H1 (cell line): ENCODE results near the gene GABPB1. TPM values are rescaled to one million over a fixed set of nuclear protein-coding genes. Genes with fewer than 3 reads are reported as not detected.

Experiments used
- CTCF ChIA-PET: fragments of 300-600 bp; sonication (Branson Sonifier 250); formaldehyde crosslinking; loops from one replicate; lab custom pipeline; 2021; ENCODE audit not compliant: partially characterized antibody; lab: Charles Lee
- POLR2A ChIA-PET: fragments of 300-600 bp; sonication (Branson Sonifier 250); formaldehyde crosslinking; loops from one replicate; lab custom pipeline; 2021; ENCODE audit warnings: inconsistent platforms; ENCODE audit not compliant: partially characterized antibody; lab: Charles Lee
- DNase-seq, 2 experiments: peaks; one replicate each; pipeline versions ENCODE4 v3.0.0 to v3.0.0-alpha.2; 2010 to 2022; ENCODE audit warnings: low spot score in 2 of 2, low read depth in 1 of 2, mixed read lengths in 1 of 2
- FAIRE-seq: peaks from 2 replicates; lab custom pipeline; 2011; peaks lifted over from hg19 to GRCh38; lab: Jason Lieb, UNC
- H2AFZ ChIP-seq: 2 replicates; pipeline ENCODE4 v1.8.1; 2012; ENCODE audit warnings: low read length, inconsistent platforms
- H2AK5ac ChIP-seq: 2 replicates; pipeline ENCODE4 v1.6.1; 2013; ENCODE audit warnings: low read depth, low read length
- H2BK120ac ChIP-seq: replicated peaks from 2 replicates; pipeline ENCODE3; 2013; ENCODE audit warnings: low read depth, low read length, inconsistent platforms
- H2BK12ac ChIP-seq: 2 replicates; pipeline ENCODE4 v1.6.1; 2013; ENCODE audit warnings: low read depth, low read length
- H2BK15ac ChIP-seq: 2 replicates; pipeline ENCODE4 v1.6.1; 2013; ENCODE audit warnings: low read length
- H2BK20ac ChIP-seq: 2 replicates; pipeline ENCODE4 v1.6.1; 2013; ENCODE audit warnings: low read length
- H2BK5ac ChIP-seq: 2 replicates; pipeline ENCODE4 v1.6.1; 2013; ENCODE audit warnings: low read depth, low read length
- H3K14ac ChIP-seq: 2 replicates; pipeline ENCODE4 v1.6.1; 2013; ENCODE audit warnings: inconsistent platforms; ENCODE audit not compliant: insufficient read length
- H3K18ac ChIP-seq: 2 replicates; pipeline ENCODE4 v1.6.1; 2013; ENCODE audit warnings: low read length; ENCODE audit errors: extremely low read depth
- H3K23ac ChIP-seq: 2 replicates; pipeline ENCODE4 v1.6.1; 2013; ENCODE audit warnings: inconsistent platforms; ENCODE audit not compliant: insufficient read length
- H3K23me2 ChIP-seq: 2 replicates; pipeline ENCODE4 v1.6.1; 2013; ENCODE audit warnings: low read depth, low read length
- H3K27ac ChIP-seq: 2 replicates; pipeline ENCODE4 v1.6.1; 2011; ENCODE audit warnings: low read depth, low read length, inconsistent platforms
- H3K27me3 ChIP-seq, 4 experiments: replicated peaks in 1 of 4; 1 replicate in 1 of 4; 2 replicates in 3 of 4; pipeline versions ENCODE4 v1.6.1 to v1.8.1; 2011 to 2013; ENCODE audit warnings: low read length in 3 of 4, mild to moderate bottlenecking in 3 of 4, inconsistent platforms in 2 of 4, mixed read lengths in 2 of 4, moderate library complexity in 1 of 4; ENCODE audit not compliant: control insufficient read depth in 3 of 4, insufficient read depth in 3 of 4; ENCODE audit errors: extremely low read depth in 1 of 4
- H3K36me3 ChIP-seq, 4 experiments: 2 replicates each; pipeline versions ENCODE4 v1.6.1 to v1.8.1; 2011 to 2013; ENCODE audit warnings: mild to moderate bottlenecking in 4 of 4, low read length in 3 of 4, moderate library complexity in 2 of 4, control low read depth in 1 of 4, inconsistent platforms in 1 of 4; ENCODE audit not compliant: insufficient read depth in 4 of 4, control insufficient read depth in 2 of 4
- H3K4ac ChIP-seq: replicated peaks from 2 replicates; pipeline ENCODE3; 2013; ENCODE audit warnings: low read length, low read depth, mixed read lengths, inconsistent platforms; ENCODE audit not compliant: insufficient read length
- H3K4me1 ChIP-seq, 4 experiments: replicated peaks in 1 of 4; 1 replicate in 1 of 4; 2 replicates in 3 of 4; pipeline versions ENCODE4 v1.6.1 to v1.8.1; 2011 to 2013; ENCODE audit warnings: low read length in 3 of 4, inconsistent platforms in 2 of 4, mixed read lengths in 1 of 4; ENCODE audit not compliant: insufficient read depth in 4 of 4, control insufficient read depth in 3 of 4
- H3K4me2 ChIP-seq, 2 experiments: 2 replicates each; pipeline versions ENCODE4 v1.6.1 to v1.8.1; 2011 to 2013; ENCODE audit warnings: low read depth in 2 of 2, low read length in 2 of 2, control low read depth in 1 of 2, inconsistent platforms in 1 of 2, mild to moderate bottlenecking in 1 of 2; ENCODE audit not compliant: insufficient read depth in 1 of 2
- H3K4me3 ChIP-seq, 4 experiments: fragments of 200-600, 300-600 bp in 1 of 4; sonication (generic), shearing (Covaris generic), sonication (Bioruptor Twin) in 1 of 4; 2 replicates each; pipeline versions ENCODE4 v1.5.1 to v1.8.1; 2011 to 2016; ENCODE audit warnings: low read length in 4 of 4, low read depth in 3 of 4, control low read depth in 2 of 4, inconsistent platforms in 2 of 4, mild to moderate bottlenecking in 2 of 4, mixed read lengths in 1 of 4, moderate library complexity in 1 of 4; ENCODE audit not compliant: insufficient read depth in 2 of 4; ENCODE audit errors: extremely low read depth in 1 of 4
- H3K56ac ChIP-seq: replicated peaks from 2 replicates; pipeline ENCODE3; 2013; ENCODE audit warnings: low read depth, mild to moderate bottlenecking, mixed read lengths, low read length, inconsistent platforms; ENCODE audit not compliant: insufficient read length
- H3K79me1 ChIP-seq: 2 replicates; pipeline ENCODE4 v1.6.1; 2013; ENCODE audit warnings: low read depth, low read length, control low read depth
- H3K79me2 ChIP-seq, 2 experiments: 2 replicates each; pipeline versions ENCODE4 v1.6.1 to v1.8.1; 2012 to 2013; ENCODE audit warnings: low read length in 2 of 2, mild to moderate bottlenecking in 2 of 2, inconsistent platforms in 1 of 2; ENCODE audit not compliant: insufficient read depth in 2 of 2, control insufficient read depth in 1 of 2
- H3K9ac ChIP-seq, 4 experiments: replicated peaks in 1 of 4; 1 replicate in 1 of 4; 2 replicates in 3 of 4; pipeline versions ENCODE4 v1.6.1 to v1.8.1; 2011 to 2013; ENCODE audit warnings: low read depth in 3 of 4, low read length in 3 of 4, control low read depth in 2 of 4, mild to moderate bottlenecking in 2 of 4, moderate library complexity in 2 of 4, inconsistent platforms in 1 of 4; ENCODE audit errors: extremely low read depth in 1 of 4
- H3K9me3 ChIP-seq, 2 experiments: 2 replicates each; pipeline versions ENCODE4 v1.6.1 to v1.8.1; 2012 to 2013; ENCODE audit warnings: mild to moderate bottlenecking in 2 of 2, moderate library complexity in 2 of 2, control low read depth in 1 of 2, inconsistent platforms in 1 of 2, low read depth in 1 of 2, low read length in 1 of 2, mixed read lengths in 1 of 2; ENCODE audit not compliant: insufficient read depth in 2 of 2
- H4K20me1 ChIP-seq, 2 experiments: replicated peaks in 1 of 2; 2 replicates each; pipeline versions ENCODE3 to v1.8.1; 2011 to 2013; ENCODE audit warnings: inconsistent platforms in 2 of 2, low read length in 2 of 2, mild to moderate bottlenecking in 1 of 2; ENCODE audit not compliant: insufficient read depth in 2 of 2, control insufficient read depth in 1 of 2
- H4K5ac ChIP-seq: 2 replicates; pipeline ENCODE4 v1.6.1; 2013; ENCODE audit warnings: low read length, low read depth, mixed read lengths, inconsistent platforms; ENCODE audit not compliant: insufficient read length
- H4K8ac ChIP-seq: 2 replicates; pipeline ENCODE4 v1.8.0; 2013; ENCODE audit warnings: mild to moderate bottlenecking, moderate library complexity, low read length, inconsistent platforms; ENCODE audit not compliant: insufficient read depth; ENCODE audit errors: extremely low read depth
- H4K91ac ChIP-seq: replicated peaks from 2 replicates; pipeline ENCODE3; 2013; ENCODE audit warnings: low read length, mixed read lengths, inconsistent platforms; ENCODE audit not compliant: insufficient read length
- BCL11A ChIP-seq, 2 experiments: IDR thresholded peaks; one replicate each; pipeline ENCODE4 v1.6.1; 2011; ENCODE audit warnings: low read depth in 2 of 2, low read length in 2 of 2, mild to moderate bottlenecking in 2 of 2
- BRCA1 ChIP-seq: IDR thresholded peaks from 2 replicates; pipeline ENCODE4 v1.6.1; 2012; ENCODE audit warnings: low read depth, low read length, improper control_type of control experiment
- E2F6 ChIP-seq: IDR thresholded peaks from 2 replicates; pipeline ENCODE4 v1.6.1; 2012; ENCODE audit warnings: inconsistent platforms
- KDM4A ChIP-seq: IDR thresholded peaks from one replicate; pipeline ENCODE4 v1.7.1; 2012; ENCODE audit warnings: low read depth, mild to moderate bottlenecking, moderate library complexity, low read length, inconsistent platforms; ENCODE audit not compliant: severe bottlenecking
- NANOG ChIP-seq: IDR thresholded peaks from 2 replicates; pipeline ENCODE4 v1.6.1; 2011; ENCODE audit warnings: low read length, low read depth, mild to moderate bottlenecking, inconsistent platforms; ENCODE audit not compliant: insufficient read depth, poor library complexity, severe bottlenecking
- POLR2A ChIP-seq, 2 experiments: IDR thresholded peaks; 1 replicate in 1 of 2; 2 replicates in 1 of 2; pipeline ENCODE4 v1.6.1; 2011; ENCODE audit warnings: low read depth in 2 of 2, low read length in 2 of 2, mild to moderate bottlenecking in 2 of 2; ENCODE audit errors: control extremely low read depth in 1 of 2
- POU5F1 ChIP-seq: IDR thresholded peaks from 2 replicates; pipeline ENCODE4 v1.6.1; 2011; ENCODE audit warnings: low read depth, mild to moderate bottlenecking, low read length, moderate library complexity
- SP4 ChIP-seq: IDR thresholded peaks from 2 replicates; pipeline ENCODE4 v1.6.1; 2012; ENCODE audit warnings: low read length, inconsistent platforms
- TAF1 ChIP-seq: IDR thresholded peaks from 2 replicates; pipeline ENCODE4 v1.6.1; 2011; ENCODE audit warnings: mild to moderate bottlenecking, low read depth, low read length
- TBP ChIP-seq: IDR thresholded peaks from 2 replicates; pipeline ENCODE4 v1.6.1; 2011; ENCODE audit warnings: low read depth, low read length, improper control_type of control experiment
- TEAD4 ChIP-seq: IDR thresholded peaks from 2 replicates; pipeline ENCODE4 v1.6.1; 2012; ENCODE audit warnings: low read depth, low read length, inconsistent platforms, mixed read lengths
- WGBS, 2 experiments: shearing (Covaris generic) in 1 of 2; methylation state at CpG; one replicate each; pipeline versions ENCODE4 v1.1.6 to v1.1.7; 2013 to 2015; ENCODE audit warnings: low lambda C conversion rate in 2 of 2, mixed read lengths in 2 of 2, inconsistent platforms in 1 of 2, low coverage in 1 of 2, missing lambda C conversion rate in 1 of 2; ENCODE audit not compliant: insufficient replicate concordance in 2 of 2, insufficient coverage in 1 of 2, insufficient read length in 1 of 2; ENCODE audit errors: extremely low coverage in 1 of 2, missing lambda C conversion rate in 1 of 2; 5-methylcytosine and 5-hydroxymethylcytosine counted together
- polyA plus RNA-seq, 7 experiments: library from polyadenylated mRNA; depleted of rRNA in 3 of 7; stranded (reverse) in 5 of 7; unstranded in 2 of 7; fragments of >200 nt in 5 of 7; fragments of 200-250 nt in 2 of 7; gene quantifications; 1 replicate in 5 of 7; 2 replicates in 1 of 7; 4 replicates in 1 of 7; pipeline versions ENCODE4 v1.2.1 to v1.2.3, GENCODE V29; 2011 to 2013; ENCODE audit warnings: missing spikeins in 2 of 7, mixed read lengths in 2 of 7
- total RNA-seq: library from RNA; stranded (reverse); fragmentation: NEBNext Ultra II Directional; extraction: Animal tissue kit (Norgen Biotek cat#: 25700); gene quantifications from 2 replicates; pipeline ENCODE4 v1.2.1, GENCODE V29; 2021

The GABPB1 gene
- total and polyA plus RNA-seq, 2 of the 8 experiments (the other 6 are each of a cell fraction or from before 2014, with no cell fraction given): 24.5 to 32.3 TPM

- H3K23me2 ChIP-seq: 0 out of 2 replicates have a peak, but pooled peaks cover 2% of the 10 kb centered on the region
- WGBS, 2 experiments: 1% methylated on average over 38 of the region's 79 CpGs; no CpG with 5 or more reads in 1 of the 2 experiments
- peak overlapping the region; percentile 86 to 95 (median 92) for H3K4me3 ChIP-seq
- H3K4me2 ChIP-seq: peak overlapping the region; percentile 79
- H3K18ac ChIP-seq: peak overlapping the region; percentile 64
- peak overlapping the region; percentile 99 for H3K27ac ChIP-seq
- peaks cover 0 to 1% of the 10 kb centered on the region in 2 experiments for H4K20me1 ChIP-seq
- peaks cover 3% of the 10 kb centered on the region; the same call in 1 of the 2 replicates for H3K79me1 ChIP-seq
- ChIA-PET CTCF (interaction anchor here (1.0 kb wide), 1 partner anchor 8 kb away, joined by 3 read pairs; no protein-coding TSS in a partner anchor), POLR2A (interaction anchor here (0.6 to 5.0 kb wide), 29 partner anchors 7 to 527 kb away, joined by 3 to 34 read pairs (median 4); partner anchors contain the start of genes SLC27A2, TRPM7 and USP8)
- FAIRE-seq (no peak), DNase-seq (peak in 1 of 2 experiments; percentile 60)
- no peak overlapping the region for H3K14ac ChIP-seq
- peak overlapping the region; percentile 99 for H2BK5ac ChIP-seq
- H3K79me2 ChIP-seq: peaks cover 30 to 83% of the 10 kb centered on the region in 2 experiments
- H3K23ac ChIP-seq: no peak overlapping the region
- H3K56ac ChIP-seq: peak overlapping the region; percentile 89
- H4K8ac ChIP-seq: peak overlapping the region; percentile 100
- H2BK15ac ChIP-seq: no peak overlapping the region
- peak overlapping the region; percentile 29; the same call in 1 of the 2 replicates for H2BK12ac ChIP-seq
- peaks cover 0 to 5% (median under 1%) of the 10 kb centered on the region in 4 experiments; a peak in 3 of 7 replicates for H3K4me1 ChIP-seq
- H3K4ac ChIP-seq: peak overlapping the region; percentile 70
- H3K9me3 ChIP-seq: no peaks in the 10 kb centered on the region
- H2AFZ ChIP-seq: no peak overlapping the region
- H2BK120ac ChIP-seq: no peak overlapping the region
- peak overlapping the region; percentile 89; the same call in 1 of the 2 replicates for H2AK5ac ChIP-seq
- H4K5ac ChIP-seq: peak overlapping the region; percentile 79
- peak overlapping the region; percentile 92 to 100 (median 98) for H3K9ac ChIP-seq
- H3K27me3 ChIP-seq: no peaks in the 10 kb centered on the region
- no peak overlapping the region for H2BK20ac ChIP-seq
- H4K91ac ChIP-seq: peak overlapping the region; percentile 61
- peaks cover 0 to 14% (median 1%) of the 10 kb centered on the region in 4 experiments; a peak in 2 of 8 replicates for H3K36me3 ChIP-seq
- no peak for TF ChIP-seq E2F6
- peak in 1 of 2 experiments; percentile 64; a peak in 2 of 3 replicates for TF ChIP-seq POLR2A (IDR thresholded peaks at IDR 0.05; ENCODE audit: control extremely low read depth in 1 of 2, low read depth in 2 of 2, low read length in 2 of 2)
- no peak for TF ChIP-seq BRCA1
- peak; percentile 32; the same call in 1 of the 2 replicates for TF ChIP-seq TAF1
- no peak for TF ChIP-seq BCL11A (IDR thresholded peaks at IDR 0.05; ENCODE audit: low read depth in 2 of 2, low read length in 2 of 2)
- no peak for TF ChIP-seq POU5F1
- TF ChIP-seq NANOG: no peak
- TF ChIP-seq SP4: no peak
- 0 out of 2 replicates have a peak, but pooled peaks have one; percentile 47 for TF ChIP-seq TBP
- TF ChIP-seq KDM4A: peak; percentile 16
- TF ChIP-seq TEAD4: no peak
These were observed 792 bp downstream of the GABPB1 start for GRCh38 chr15:50353975-50354837.
